NCI-H1105 treated with DMSO at 0.1 percent for 48 hours (cell line): ENCODE data around the gene PPP1R3C.

Experiments used
- DNase-seq: peaks from one replicate; lab custom pipeline; 2025; lab: John Stamatoyannopoulos, UW

Gene PPP1R3C

GRCh38 chr10:91629715-91630549 lies 2.9 kb downstream of the PPP1R3C start:
- DNase-seq = no peak

DNA sequence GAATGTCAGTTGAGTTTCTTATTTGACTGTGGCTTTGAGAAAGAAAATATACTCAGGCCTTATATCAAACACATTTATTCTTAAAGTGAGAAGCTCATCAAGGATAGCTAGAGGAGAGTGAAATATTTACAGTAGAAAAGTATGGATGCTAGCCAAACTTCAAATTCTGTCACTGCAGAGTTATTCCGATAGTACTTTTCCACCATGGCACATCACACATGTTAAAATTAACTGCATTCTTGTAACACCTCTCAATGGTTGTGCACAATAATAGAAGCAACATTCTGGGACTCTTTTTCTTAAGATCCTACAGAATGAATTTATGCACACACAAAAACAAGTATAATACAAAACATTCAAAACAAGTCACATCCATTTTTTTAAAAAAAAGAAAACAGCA lies 4.5 kb downstream of the PPP1R3C start:
- no peak for DNase-seq

- no peak for DNase-seq
Measured at GRCh38 chr10:91627344-91628102, 5.3 kb downstream of the PPP1R3C start.

DNA sequence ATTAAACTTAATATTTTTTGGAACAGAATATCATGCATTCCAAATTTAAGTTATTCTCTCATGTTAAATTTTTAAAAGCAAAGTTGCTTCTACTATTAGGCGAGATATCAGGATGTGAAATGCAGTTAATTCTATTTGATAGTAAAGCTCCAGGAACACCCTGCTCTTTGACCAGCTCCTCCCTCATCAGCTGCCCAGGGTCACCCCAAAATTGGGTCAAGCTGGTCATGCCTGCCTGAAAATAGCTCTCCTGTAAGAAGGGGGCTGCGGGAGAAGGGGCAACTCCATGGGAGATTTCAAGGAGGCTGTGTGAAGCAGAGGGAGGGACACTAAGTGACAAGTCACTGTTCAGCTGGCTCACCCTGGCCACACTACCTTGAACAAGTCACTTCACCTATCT lies 5.9 kb downstream of the PPP1R3C start:
- no peak for DNase-seq

DNA sequence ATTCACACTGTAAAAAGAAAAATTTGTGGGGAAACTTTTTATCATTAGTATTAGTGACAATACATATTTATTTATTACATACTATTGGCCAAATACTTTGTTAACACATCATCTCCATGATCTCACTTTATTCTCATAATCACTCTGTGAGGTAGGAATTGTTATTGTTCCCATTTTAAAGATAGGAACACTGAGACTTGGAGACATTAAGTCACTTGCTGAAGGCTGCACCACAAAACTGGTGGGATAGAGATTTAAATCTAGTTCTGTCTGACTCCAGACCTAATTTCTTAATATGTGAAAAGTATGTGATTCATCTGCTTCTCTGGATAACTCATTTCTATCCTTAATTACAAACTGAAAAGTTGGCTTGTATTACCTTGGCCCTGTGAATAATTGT lies 8.2 kb downstream of the PPP1R3C start:
- DNase-seq = no peak

DNA sequence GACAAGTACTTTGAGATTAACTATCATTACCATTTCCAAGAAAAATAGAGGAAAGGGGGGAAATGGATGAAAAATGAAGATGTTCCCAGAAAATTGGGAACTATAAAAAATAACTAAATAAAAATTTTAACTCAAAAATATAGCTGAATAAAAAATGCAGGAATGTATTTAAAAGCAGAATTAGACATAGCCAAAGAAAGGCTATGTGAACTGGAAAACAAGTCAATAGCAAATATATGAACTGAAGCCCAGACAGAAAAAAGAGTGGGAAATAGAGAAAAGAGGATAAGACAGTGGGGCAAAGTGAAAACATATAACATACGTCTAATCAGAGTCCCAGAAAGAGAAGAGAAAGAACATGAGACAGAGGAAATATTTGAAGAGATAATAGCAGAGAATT lies 10.3 kb downstream of the PPP1R3C start:
- no peak for DNase-seq

DNA sequence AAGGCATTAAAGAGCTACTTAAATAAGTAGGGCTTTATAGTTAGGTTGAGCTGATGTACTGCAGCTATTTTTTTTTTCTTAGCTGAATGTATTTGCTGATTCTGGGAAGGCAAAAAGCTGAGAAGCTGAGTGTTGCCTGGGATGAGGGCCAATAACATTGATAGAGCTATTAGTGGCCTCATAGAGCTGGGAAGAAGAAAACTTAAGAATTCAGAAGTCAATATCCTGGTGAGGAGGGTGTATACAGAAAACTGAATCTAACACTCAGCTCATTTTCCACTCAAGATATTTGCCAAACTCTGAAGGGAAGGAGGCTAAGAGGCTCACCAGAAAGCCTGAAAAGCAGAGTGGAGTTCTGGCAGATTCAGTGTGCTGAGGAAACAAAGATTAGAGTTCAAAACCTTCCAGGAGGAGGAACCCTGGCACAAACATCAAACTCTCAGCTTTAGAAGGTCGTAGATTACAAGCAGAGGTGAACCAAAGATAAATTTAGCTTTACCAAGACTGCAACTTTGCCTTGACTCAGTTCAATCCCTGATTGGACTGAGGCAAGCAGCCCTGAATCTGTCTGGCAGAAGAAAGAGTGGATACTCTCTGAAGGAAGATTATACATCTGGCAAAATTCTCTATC lies 11.3 kb downstream of the PPP1R3C start:
- DNase-seq = no peak

- no peak for DNase-seq
Measured at GRCh38 chr10:91617072-91617609, 15.7 kb downstream of the PPP1R3C start.

DNA sequence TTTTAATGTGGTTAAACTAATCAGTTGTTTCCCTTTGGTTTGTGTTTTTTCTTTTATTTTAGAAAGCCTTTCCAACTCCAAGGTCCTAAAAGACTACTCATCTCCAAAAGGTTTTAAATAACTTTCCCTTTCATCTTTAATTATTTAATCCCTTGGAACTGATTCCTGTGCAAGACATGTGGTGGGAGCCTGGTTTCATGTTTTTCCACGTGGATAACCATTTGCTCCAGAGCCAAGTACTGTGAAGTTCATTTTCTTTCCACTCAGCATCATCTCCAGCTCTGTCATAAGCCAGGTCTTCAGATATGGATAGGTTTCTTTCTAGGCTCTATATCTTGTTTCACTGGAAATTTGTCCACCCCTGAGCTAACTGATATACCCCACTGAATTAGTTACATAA lies 16.7 kb downstream of the PPP1R3C start:
- no peak for DNase-seq

DNA sequence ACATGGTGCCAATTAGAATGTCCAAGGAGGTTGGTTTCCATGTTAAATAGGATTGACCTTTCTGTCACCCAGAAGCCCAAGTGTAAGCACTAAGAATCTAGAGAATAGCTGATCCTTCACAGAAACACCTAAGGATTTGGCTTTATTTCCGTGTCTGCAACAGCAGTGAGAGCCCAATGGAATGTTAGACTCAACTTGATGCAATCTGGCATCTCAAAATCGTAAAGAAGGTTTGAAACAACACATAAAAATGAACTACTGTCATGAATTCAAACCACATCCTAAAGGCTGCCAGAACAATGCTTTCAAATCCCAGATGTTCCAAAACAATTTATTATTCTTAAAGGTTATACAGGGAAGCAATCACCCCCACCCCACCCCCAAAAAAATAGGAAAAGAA lies 18.6 kb downstream of the PPP1R3C start:
- no peak for DNase-seq

- no peak for DNase-seq
Measured at GRCh38 chr10:91613411-91614187, 19.3 kb downstream of the PPP1R3C start.

DNA sequence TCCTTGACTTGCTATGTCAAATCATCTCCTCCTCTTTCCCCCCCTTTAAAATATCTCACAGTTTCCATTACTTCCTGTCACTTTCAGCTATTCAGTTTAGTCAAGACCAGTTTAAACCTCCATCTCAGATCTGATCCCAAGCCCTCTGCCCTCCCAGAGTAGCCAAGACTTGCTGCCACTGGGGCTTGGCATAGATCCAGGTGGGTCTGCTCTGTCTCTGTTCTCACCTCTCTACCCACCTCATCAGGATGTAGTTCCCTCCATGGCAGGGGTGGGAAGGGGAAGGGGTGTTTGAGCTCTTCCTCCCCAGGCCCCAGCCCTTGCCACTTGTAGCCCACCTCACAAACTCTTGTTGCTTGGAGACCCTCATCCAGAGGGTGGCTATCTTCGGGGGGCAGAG lies 22.0 kb downstream of the PPP1R3C start:
- DNase-seq = no peak

DNA sequence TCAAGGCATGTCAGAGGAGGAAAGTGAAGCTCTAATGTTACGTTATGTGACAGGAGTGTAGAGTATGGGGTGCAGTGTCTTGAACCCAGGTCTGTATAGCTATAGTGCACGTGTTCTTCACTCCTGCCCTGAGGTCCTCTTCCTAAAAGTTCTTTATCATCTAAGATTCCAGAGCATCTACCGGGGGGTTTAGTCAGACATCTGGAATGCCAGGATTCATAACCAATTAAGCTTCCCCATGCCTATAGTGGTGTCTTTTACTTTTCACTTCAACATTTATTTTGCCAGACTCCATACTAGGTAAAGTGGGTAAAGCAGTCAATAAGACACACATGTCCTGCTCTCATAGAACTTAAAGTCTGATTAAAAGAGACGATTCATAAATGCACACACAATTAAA lies 22.4 kb downstream of the PPP1R3C start:
- no peak for DNase-seq

GRCh38 chr10:91607646-91608403 lies 25.0 kb downstream of the PPP1R3C start:
- no peak for DNase-seq

DNA sequence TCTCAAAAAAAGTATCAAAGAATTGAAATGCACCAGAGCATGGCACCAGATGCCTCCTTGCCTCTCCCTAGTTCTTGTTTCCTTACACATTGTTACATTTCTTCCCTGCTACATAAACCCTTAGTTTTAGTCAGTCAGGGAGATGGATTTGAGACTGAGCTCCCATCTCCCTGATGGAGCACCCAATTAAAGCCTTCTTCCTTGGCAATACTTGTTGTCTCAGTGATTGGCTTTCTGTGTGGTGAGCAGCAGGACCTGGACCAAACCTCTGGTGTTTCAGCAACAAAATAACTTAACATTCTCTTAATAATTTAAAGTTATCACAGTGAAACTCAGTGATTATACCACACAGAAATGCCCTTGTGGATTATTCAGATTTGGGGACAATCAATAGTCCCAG lies 26.9 kb downstream of the PPP1R3C start:
- DNase-seq = no peak

- no peak for DNase-seq
Measured at GRCh38 chr10:91604553-91605534, 28.0 kb downstream of the PPP1R3C start.

DNA sequence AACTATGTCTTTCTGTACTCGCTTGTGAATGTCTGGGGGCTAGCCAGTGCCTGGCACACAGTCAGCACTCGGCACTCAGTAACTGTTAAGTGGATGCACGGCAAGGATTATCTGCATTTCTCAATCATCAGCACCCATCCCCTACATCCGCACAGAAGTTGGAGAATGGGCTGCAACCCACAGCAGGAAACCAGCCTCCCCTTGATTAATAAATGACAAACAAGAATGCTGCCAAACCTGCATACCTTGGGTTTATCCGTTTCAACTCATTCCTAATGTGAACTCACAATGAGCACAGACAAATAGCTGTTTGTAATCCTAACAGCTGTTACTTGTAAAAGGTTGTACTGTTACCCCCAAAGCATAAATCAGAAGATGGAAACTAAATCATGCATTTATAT lies 28.9 kb downstream of the PPP1R3C start:
- no peak for DNase-seq

DNA sequence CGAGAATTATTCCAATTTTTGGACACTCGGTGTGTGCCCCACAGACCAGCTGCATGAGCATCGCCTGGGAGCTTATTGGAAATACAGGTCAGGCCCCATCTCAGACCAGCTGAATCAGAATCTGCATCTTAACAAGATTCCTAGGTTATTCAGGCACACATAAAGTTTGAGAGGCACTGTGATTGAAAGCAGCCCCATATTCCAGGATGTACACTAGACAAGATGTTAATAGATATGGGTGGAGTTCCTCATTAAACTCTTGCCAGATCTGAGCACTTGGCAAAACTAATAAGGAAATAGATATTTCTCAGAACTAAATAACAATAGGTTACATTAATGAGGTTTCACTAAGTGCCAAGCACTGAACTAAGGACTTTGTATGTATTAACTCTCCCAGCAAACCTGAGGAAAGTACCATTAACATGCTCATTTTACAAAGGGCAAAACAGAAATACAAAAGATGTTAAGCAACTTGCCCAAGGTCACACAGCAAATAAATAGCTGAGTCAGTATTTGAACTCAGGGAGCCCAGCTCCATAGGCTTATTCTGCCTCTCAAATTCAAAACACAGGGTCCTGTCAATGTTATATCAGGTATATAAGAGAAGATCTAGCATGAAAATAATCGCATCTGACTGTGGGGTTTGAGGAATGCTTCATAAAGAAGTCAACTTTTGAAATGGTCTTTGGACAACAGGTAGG lies 29.9 kb downstream of the PPP1R3C start:
- no peak for DNase-seq

GRCh38 chr10:91602449-91602848 lies 30.4 kb downstream of the PPP1R3C start:
- no peak for DNase-seq
